ENCODE data around the gene ANKRD53.
"Not testable (repeated sequence)": the region's sequence is repeated elsewhere in the genome, so short reads cannot be mapped to it uniquely, and the experiment has no call there.

Gene ANKRD53

GRCh38 chr2:70992945-70993853 lies 14.8 kb downstream of the ANKRD53 start:
- no peak for DNase-seq

GRCh38 chr2:70994009-70994698 lies 15.7 kb downstream of the ANKRD53 start:
- no peak for DNase-seq

- peak; percentile 65 for DNase-seq
Measured at GRCh38 chr2:70994699-70995425, 16.4 kb downstream of the ANKRD53 start, which contains the start of gene TEX261. TSS of gene TEX261 (minus strand) at chr2:70994873. CDS start at chr2:70994757, 116 bp downstream.

DNA sequence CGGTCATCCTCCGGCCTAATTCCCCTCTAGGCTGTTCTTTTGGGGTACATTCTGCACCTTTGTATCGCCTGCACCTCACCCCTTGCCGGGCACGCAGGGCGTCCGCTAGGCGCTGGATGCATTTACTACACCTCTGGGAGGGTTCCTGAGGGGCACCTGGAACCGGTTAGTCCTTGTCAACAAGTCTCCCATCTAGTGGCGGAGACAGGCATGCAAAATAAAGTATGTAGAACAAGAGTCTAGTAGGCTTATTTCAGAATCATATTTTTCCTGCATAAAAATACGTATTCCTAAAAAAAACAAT lies 16.9 kb downstream of the ANKRD53 start:
- peak; percentile 27 for DNase-seq

- not testable (repeated sequence) for DNase-seq
Measured at GRCh38 chr2:70998885-70999284, 20.5 kb downstream of the ANKRD53 start.

GRCh38 chr2:70999362-70999761 lies 20.9 kb downstream of the ANKRD53 start:
- DNase-seq, result no peak

- DNase-seq, result not testable (repeated sequence)
Measured at GRCh38 chr2:70999931-71000330, 21.5 kb downstream of the ANKRD53 start.

DNA sequence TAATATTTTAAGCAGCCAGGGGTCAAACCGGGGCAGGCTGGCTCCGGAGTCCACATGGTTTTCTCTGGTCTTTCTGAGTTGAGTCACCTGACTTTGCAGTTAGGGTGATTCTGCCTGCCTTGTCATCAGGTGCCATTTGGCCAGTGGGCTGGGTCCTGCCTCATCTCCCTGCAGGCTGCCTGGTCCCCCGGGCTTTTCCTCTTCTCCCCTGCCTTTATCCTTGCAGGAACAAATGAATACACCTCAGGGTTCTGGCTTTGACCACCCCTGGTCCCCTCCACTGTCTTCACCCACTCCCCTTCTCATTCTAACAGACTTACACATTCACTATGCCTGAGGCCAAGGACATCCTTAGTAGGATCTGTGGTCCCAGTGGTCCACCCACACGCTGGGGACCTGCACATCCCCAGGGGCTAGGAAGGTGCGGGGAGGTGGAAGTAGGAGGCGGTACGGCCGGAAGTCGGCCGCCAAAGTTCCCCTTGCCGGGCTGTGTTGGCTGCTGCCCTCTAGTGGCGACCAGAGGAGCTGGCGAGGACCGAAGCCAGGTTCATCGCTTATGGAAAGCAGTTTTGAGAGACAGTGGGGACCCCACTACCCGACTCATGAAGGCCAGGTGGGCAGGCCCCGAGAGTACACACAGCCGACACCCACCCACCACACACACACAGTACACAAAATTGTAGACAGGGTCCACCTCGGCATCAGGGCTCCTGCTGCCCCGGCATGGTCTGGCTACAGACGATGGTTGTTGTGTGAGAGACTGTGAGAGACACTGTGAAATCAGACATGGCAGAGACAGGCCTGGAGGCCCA lies 22.6 kb downstream of the ANKRD53 start:
- peak; percentile 9 for DNase-seq

DNA sequence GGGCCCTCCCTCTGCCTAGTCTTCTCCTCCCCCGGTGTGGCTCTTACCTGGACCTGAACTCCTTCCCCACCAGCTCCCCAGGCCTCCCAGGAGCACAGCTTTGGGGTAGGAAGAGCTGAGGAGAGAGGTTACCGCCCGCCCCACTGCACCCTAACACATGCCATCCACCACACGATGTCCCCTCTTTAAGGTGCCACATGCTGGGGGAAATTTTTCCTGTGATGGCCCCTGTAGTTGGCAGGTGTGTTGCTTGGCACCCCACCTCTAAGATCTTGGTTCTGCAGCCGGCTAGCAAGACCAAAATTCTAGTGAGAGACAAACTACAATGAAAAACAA lies 23.1 kb downstream of the ANKRD53 start:
- DNase-seq, result no peak

GRCh38 chr2:71001981-71002570 lies 23.6 kb downstream of the ANKRD53 start:
- no peak for DNase-seq

- no peak for DNase-seq
Measured at GRCh38 chr2:71003396-71003795, 25.0 kb downstream of the ANKRD53 start.

- DNase-seq, result no peak
Measured at GRCh38 chr2:71003966-71004755, 25.7 kb downstream of the ANKRD53 start.

- no peak for DNase-seq
Measured at GRCh38 chr2:71004857-71005256, 26.4 kb downstream of the ANKRD53 start.

DNA sequence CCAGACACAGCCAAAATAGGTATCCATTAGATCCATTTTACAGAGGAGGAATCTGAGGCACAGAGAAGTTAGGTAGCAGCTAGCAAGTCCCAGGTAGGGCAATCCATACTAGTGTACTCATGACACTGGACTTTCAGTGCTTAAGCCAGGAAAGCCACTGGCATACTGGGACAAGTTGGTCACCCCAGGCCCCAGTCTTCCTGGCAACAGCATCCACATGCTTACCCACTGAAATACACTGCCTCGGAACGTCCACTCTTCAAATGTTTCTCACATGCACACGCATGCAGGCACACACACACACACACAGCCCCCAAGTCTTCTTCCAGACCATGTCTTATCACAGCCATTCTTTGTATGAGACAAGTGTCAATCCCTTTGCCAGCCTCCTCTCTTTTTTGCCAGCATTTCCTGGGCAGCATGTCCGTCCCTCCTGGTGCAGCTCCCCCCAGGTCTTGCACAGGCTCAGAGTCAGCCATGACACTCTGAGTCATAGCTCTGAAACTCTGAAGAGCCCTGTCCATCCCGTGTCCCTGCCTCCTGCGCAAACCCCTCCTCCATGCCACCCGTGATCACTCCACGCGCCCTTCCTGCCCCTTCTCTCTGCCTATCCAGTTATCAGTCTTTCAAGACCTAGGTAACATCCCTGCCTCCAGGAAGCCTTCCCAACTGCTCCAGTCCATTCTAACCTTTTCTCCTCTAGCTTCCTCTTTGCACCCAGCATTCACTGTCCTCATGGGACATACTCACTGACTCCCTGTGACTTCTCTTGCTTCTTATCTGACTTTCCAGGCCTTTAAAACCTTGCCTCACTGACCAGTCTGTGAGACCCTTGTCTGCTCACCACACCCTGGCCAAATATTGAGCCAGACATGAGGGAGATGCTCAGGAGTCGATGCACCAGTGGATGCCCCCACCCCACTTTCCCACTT lies 27.1 kb downstream of the ANKRD53 start:
- no peak for DNase-seq

GRCh38 chr2:71006323-71006722 lies 27.9 kb downstream of the ANKRD53 start:
- DNase-seq, result no peak

- no peak for DNase-seq
Measured at GRCh38 chr2:71006955-71007799, 28.7 kb downstream of the ANKRD53 start.

DNA sequence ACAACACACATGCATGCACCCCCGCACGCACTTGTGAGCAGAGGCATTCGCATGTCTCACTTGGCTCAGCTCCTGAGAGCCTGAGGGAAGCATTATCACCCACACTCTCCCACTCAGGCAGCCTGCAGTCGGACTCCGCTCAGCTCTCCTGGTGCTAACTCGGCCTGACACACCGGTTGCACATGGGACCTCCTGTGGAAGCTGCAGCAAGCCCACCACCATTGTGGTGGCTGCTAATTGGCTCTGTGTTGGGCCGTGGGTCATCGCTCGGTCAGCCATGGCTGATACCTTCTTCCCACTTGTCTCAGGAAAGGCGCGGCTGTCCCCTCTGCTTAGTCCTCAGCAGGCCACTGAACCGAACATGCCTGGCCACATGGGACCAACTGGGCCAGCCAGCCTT lies 29.9 kb downstream of the ANKRD53 start:
- no peak for DNase-seq

DNA sequence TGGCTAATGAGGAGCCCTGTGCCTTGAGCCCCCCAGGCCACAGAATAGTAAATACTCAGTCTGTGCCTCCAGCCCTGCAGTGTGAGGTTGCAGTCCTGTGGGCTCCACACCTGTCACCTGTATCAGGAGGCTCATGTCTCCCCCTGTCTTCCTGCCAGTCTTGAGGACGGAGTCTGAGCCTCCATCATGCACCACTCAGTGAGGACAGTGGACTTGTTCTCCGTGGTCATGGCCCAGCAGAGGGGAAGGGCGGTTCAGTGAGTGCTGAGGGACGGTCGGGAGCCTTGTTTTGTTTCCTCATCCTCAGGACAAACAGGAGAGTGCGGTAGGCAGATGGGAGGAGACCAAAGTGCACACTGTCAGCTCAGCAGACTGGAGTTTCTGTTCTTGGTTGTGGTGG lies 33.4 kb downstream of the ANKRD53 start:
- DNase-seq, result not testable (repeated sequence)

GRCh38 chr2:71018625-71019024 lies 40.2 kb downstream of the ANKRD53 start:
- no peak for DNase-seq

Data from amniotic stem cell (primary cell).